SK-N-SH (cell line): Measurements from ENCODE around the gene TCL1A.

Experiments
- CTCF ChIP-seq: fragments of 200-600 bp; sonication (generic); IDR thresholded peaks from 2 replicates; pipeline ENCODE4 v1.6.1; 2017; ENCODE audit warnings: antibody characterized with exemption, mild to moderate bottlenecking, moderate library complexity
- ELF1 ChIP-seq: IDR thresholded peaks from 2 replicates; pipeline ENCODE4 v1.4.0; 2012
- EP300 ChIP-seq, 2 experiments: IDR thresholded peaks; 2 replicates each; pipeline versions ENCODE4 v1.4.0 to v1.6.1; 2012; ENCODE audit warnings: borderline replicate concordance in 1 of 2, low read depth in 1 of 2, low read length in 1 of 2
- FOXM1 ChIP-seq: IDR thresholded peaks from 2 replicates; pipeline ENCODE4 v1.4.0; 2012; ENCODE audit warnings: low read depth, mild to moderate bottlenecking
- IRF3 ChIP-seq: fragments of 150-350 bp; IDR thresholded peaks from 2 replicates; pipeline ENCODE4 v1.6.1; 2016; ENCODE audit warnings: mild to moderate bottlenecking, low read depth, low read length
- JUND ChIP-seq: IDR thresholded peaks from 2 replicates; pipeline ENCODE4 v1.4.0; 2012
- MXI1 ChIP-seq: IDR thresholded peaks from 2 replicates; pipeline ENCODE4 v1.6.1; 2012; ENCODE audit warnings: mild to moderate bottlenecking, low read depth, low read length, improper control_type of control experiment
- POLR2AphosphoS5 ChIP-seq: IDR thresholded peaks from 2 replicates; pipeline ENCODE4 v1.6.1; 2012; ENCODE audit warnings: low read depth, low read length

- TF ChIP-seq CTCF (no peak), POLR2AphosphoS5 (no peak), ELF1 (no peak), EP300 (IDR thresholded peaks at IDR 0.05; ENCODE audit: borderline replicate concordance in 1 of 2, low read depth in 1 of 2, low read length in 1 of 2) (no peak), JUND (no peak), IRF3 (no peak), MXI1 (no peak), FOXM1 (no peak)
Measured at GRCh38 chr14:95713596-95714371, at the start of gene TCL1A.
